ENCODE data around the gene HS3ST3A1. TPM values are rescaled to one million over a fixed set of nuclear protein-coding genes. Genes with fewer than 3 reads are reported as not detected.

The HS3ST3A1 gene
- polyA plus RNA-seq, 4 donors, result 2.7 to 5.4 (median 3.5) TPM

DNA sequence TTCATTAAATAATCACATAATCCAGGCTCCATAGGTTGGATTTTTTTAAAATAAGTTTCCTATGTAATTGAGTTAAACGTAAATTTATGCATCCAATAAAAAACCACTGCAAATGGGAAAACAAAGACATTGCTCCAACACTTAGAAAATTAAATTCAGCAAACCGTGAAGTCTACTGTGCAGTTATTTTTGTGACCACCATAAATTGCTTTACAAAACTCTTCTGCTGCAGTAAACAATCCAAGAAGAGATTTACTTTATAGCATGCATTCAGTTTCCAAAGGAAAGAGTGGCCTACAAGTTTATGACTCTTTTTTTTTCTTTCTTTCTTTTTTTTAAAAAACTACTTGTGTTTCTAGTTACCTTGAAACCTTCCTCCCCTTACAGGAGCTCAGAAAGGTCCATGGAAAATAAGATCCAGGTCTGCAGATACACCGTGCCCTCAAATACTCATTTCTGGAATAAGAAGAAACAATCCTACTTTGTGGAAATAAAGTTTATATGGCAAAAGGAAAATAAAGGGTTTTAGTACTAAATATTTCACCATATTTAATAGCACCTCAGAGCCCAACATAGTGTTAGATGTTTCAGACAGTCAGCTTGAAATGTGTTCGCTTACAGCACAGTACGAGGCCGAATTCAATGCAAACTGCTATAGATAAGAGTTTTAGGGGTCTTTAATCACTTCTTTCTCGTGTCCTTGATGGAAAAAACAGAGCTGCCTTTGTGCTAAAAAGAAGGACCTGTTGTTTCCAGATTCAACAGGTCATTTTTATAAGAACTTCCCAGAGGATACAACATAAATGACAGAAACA, 3.2 kb downstream of the HS3ST3A1 start:
- no peak for DNase-seq (ENCODE audit: low read depth in 4 of 4, low spot score in 3 of 4)

DNA sequence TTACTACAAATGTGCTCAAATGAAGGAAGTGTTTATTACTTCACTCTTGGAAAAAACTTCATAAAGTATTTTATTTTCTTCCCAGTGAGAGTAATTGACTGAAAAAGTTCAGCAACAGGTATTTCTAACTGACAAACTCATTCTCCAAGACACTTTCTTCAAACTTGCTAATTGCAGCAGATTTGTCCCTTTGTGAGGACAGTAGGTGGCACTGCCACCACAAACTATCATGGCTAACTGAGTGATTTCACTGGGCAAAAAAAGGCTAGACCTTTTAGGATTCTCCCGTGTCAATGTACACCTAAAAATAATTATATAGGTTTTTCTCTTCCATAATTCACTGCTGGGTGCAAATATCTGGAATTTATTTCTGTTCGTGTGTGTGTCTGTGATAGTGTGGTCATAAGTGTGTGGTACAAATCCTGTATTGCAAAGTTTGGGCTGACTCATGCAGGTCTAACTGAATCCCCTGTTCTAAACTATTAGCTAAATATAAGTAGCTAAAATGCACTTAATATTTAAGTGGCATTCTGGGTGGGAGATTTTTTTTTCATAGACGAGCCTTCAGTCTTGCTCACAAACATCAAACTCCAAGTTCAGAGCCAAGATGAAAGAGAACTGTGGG, 3.9 kb downstream of the HS3ST3A1 start:
- DNase-seq (ENCODE audit: low read depth in 4 of 4, low spot score in 3 of 4), result no peak

DNA sequence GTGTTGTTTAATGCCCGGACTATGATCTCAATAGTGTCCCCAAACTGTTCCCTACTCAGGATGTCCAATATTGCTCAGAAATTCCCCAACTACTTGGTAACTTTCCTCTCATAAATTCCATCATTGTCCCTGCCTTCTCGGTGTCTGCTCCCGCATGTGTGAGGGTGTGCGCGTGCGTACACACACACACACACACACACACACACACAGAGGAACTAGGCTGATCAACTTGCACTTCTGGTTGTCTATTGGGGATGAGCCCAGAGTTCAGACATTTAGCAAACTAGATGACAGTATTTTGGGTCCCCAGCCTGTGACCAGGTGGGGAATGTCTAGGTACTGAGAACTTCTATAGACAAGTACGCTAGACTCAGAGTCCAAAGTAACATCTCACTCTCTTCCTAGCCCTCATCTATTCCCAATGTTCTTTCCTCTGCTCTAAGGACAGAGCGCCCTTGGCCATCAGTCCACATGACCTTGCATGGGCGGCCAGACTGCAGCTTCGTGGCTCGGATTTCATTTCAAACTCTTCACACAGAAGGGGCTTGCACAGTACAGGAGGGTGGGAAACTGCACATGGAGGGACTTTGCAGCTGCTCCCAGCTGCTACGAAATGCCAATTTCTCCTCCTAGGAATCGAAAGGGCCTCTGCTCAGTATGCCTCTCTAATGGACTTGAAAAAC, 5.3 kb downstream of the HS3ST3A1 start:
- no peak for DNase-seq (ENCODE audit: low read depth in 4 of 4, low spot score in 3 of 4)

DNA sequence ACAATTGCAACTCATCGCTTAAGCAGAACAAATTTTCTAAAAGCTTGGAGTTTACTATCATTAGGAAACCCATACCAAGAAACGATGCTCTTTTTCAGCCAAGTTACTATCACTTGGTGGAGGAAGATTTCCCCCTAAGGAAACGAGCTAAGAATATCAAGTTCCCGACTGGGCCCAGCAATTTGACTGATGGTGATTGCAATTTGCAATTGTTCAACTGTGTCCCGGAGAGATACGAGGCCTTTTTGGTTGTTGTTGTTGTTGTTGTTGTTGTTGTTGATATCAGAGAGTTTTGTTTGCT, 6.2 kb downstream of the HS3ST3A1 start:
- DNase-seq (ENCODE audit: low read depth in 4 of 4, low spot score in 3 of 4), result no peak

DNA sequence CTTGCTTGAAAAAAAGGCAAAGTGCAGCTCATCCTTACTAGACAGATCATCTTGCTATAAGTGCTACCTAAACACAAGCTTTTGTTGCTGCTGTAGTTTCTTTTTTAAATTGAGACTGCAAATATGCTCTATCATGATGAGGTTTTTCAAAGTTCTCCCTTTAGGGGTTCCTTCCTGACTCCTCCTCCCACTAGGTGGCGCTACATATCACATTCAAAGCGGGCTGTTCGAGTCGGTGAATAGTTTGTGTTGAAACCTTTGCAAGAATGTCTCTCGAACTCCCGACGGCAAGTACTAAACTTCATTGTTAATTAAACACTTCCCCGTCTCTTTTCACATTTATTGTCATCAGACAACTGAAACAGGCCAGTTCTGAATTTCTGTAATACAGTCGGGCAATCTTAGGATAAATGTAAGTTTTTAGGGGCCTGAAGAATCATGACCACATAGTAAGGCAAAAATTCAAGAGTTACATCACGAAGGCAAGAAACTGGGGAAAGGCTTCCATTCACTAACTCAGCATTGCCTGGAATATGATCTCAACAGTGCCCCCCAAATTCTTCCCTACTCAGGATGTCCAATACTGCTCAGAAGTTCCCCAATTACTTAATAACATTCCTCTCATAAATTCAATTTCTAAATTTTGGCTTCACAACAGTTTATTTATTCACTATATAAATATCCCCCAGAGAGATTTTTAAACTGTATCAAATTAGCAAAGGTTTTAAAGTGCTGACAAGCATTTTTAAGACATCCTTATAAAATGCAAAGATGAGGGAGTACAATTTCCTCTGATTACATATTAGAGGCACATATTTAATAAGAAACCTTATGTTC, 6.7 kb downstream of the HS3ST3A1 start:
- peak in 2 of 4 donors; percentile 76 to 80 for DNase-seq (ENCODE audit: low read depth in 4 of 4, low spot score in 3 of 4)

DNA sequence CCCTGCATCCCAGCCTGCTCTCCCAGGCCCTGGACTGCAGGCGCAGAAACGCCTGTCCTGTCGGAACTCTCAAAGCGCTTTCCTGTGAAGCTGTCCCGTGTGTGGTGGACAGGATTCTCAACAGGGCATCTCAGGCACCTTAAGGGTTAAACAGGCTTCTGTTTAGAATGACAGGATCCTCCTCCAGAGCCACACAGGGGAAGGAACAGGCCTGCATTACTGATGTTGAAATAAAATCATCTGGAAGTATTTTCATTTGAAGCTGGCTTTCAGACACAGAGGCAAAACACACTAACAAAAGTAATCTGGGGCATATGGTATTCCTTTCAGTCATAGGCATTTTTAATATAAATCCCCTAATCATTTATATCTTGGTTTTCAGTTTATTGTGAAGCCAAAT, 7.4 kb downstream of the HS3ST3A1 start:
- no peak for DNase-seq (ENCODE audit: low read depth in 4 of 4, low spot score in 3 of 4)

DNA sequence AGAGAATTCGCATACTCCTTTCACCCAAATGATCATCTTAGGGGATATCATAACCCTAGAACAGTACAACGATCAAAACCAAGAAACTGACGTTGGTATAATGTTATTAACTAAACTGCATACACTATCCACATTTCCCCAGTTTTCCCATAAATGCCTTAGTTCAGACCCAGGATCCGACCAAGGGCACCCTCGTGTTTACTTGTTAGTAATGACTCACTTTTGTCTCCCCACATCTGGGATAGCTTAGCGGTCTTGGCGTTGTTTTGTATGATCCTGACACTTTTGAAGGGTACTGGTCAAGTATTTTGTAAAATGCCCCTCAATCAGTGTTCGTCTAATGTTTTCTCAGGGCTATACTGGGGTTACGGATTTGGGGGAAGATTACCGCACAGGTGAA, 8.0 kb downstream of the HS3ST3A1 start:
- DNase-seq (ENCODE audit: low read depth in 4 of 4, low spot score in 3 of 4), result no peak

DNA sequence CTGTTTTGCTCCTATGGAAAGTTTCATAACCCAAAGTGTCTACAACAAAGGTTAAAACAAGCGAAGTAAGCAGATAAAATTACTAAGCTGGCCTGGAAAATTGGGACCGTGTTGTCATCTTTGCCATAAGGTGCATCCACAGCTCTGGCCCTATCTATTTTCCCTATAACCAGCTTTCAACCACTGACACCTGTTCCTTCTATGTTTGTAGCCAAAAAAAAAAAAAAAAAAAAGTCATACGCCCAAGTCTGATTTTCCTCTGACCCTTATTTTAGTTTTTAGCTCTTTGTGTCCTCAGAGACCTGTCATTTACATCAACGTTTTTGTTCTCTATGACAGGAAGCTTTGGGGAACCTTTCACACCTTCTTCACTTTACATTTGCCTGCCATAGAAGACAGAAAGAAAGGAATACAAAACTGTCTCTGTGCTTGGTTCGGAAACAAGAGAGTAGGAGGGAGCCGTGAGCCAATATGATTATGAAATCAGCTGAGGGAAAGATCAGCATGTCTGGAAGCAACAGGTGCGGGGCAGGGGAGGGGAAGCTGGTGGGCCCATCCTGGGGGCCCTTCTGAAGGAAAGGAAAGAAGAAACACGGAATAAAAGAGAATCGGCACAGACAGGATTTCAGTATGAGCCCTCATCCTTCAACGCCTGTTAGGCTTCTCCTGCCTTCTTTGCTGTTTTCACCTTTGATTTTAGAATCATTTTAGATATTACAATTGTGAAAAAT, 8.5 kb downstream of the HS3ST3A1 start:
- no peak for DNase-seq (ENCODE audit: low read depth in 4 of 4, low spot score in 3 of 4)

DNA sequence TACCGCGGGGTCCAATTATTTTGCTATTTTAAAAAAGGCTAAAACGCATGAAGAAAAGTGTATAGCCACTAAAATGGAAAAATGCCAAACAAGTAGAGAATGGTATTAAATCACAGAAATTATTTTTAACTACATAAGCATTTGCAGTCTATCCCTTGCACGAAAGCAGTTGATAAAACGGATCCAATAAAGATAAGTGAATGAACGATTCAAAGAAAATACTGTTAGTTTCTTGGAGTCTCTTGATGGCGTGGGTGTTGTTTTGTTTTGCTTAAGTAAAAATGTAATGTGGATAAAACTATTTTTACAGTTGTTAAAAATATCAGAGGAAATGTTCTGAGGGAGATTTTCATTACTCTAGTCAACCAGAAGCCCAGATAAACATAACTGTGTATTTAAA, 9.3 kb downstream of the HS3ST3A1 start:
- DNase-seq (ENCODE audit: low read depth in 4 of 4, low spot score in 3 of 4), result no peak

DNA sequence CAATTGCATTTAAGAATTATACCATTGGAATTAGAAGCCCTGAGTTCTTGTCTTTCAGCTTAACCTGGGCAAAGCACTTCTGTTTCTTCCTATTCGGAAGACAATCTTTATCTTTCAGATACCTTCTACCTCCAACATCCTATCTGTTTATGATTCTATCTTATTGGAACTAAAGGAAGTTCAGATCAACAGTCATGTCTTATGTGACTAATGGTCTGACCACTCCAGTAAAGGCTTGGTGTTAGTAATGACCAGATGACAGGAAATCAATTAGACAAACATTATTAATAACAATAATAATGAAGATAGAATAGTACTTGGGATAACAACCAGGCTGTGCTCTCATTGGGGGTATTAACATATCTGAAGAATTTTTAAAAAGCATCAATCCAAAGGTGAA, 11.3 kb downstream of the HS3ST3A1 start:
- no peak for DNase-seq (ENCODE audit: low read depth in 4 of 4, low spot score in 3 of 4)

DNA sequence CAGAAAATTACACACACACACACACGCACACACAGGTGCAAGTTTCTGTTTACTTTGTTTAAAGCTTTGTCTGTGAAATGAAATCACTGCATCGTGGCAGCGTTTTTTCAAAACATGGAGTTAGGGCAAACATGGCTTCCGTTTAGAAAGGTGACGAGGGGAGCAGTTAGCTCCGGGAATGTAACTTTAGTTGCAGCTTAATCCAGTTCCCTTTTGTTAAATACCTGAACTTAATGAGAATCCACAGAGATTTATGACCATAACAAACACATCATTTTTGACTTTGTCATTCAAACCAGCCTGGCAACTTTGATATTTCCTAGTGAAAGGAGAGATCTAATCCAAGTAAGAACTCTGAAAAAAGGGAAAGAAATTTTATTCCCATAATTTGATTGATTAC, 12.1 kb downstream of the HS3ST3A1 start:
- no peak for DNase-seq (ENCODE audit: low read depth in 4 of 4, low spot score in 3 of 4)

DNA sequence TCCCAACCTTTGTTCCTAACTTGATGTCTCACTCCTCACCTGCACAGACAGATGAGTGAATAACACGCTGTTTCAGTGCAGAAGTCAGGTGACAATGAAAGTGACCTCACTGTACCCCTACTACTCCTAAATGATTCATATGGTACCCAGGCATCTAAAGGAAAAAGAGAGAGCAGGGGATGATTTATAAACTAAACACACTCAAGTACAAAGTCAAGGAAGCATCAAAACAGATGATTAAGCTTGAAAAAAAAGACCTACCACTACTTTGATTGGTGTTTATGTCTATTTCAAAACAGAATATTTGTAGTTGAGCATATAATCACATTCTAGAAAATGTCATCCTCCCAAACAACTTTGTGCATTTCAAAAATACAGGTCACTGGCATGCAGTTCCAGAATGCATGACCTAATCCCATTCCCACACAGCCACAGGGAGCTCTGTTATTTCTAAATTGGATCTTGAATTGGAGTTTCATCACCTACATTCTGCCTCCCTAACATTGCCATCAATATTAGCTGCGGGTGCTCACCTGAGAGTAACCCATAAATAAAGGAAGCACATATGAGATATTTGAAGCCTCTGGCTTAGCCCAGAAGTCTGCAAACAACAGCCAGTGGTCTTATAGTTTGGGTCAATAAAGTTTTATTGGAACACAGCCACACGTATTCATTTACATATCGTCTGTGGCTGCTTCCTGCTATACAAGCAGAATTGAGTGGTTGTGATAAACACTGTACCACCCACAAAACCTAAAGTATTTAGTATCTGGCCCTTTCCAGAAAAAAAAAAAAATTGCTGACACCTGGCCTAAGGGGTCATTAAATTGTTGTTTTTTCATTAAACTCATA, 14.0 kb downstream of the HS3ST3A1 start:
- DNase-seq (ENCODE audit: low read depth in 4 of 4, low spot score in 3 of 4), result no peak

DNA sequence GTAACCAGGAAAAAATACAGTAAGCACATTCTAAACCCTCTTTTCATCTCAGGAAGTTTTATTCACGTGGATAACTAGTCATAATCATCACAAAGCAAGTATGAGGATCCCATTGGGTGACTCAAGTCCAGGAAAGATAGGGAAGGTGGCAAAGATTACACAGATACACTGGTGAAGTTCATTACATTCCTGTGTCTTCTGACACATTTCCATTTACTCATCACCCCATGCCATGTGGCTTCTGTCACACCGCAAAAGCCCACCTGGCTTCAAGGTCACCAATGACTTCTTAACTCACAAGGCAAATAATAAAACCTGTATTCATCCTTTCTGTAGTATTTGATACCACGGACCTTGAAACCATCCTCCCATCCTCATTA, 17.0 kb downstream of the HS3ST3A1 start:
- DNase-seq (ENCODE audit: low read depth in 4 of 4, low spot score in 3 of 4), result no peak

DNA sequence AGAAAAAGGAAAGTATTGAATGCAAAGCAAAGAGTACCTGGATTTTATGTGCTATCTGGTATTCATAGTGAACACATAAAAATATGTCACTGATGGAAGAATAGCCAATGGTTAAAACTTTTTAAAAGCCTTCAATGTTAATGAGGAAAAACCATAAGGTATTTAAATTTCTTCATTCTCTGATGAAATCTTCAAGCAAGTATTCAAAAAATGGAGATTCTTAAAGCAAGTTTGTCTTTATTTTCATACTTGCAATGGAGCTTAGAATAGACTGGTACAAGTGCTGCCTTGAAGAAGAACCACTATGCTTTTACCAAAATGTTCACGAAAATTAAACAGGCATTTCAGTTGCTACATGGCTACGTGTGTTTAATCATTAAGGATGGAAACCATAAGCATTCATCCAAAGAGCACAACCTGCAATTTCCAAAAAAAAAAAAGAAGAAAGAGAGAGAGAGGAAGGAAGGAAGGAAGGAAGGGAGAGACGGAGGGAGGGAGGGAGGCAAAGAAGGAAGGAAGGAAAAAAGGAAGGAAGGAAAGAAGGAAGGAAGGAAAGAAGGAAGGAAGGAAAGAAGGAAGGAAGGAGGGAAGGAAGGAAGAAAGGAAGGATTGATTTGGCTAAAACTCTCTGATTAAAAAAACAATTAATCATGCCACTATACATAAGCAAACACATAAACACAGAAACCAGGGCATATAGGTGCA, 17.6 kb downstream of the HS3ST3A1 start:
- no peak for DNase-seq (ENCODE audit: low read depth in 4 of 4, low spot score in 3 of 4)

DNA sequence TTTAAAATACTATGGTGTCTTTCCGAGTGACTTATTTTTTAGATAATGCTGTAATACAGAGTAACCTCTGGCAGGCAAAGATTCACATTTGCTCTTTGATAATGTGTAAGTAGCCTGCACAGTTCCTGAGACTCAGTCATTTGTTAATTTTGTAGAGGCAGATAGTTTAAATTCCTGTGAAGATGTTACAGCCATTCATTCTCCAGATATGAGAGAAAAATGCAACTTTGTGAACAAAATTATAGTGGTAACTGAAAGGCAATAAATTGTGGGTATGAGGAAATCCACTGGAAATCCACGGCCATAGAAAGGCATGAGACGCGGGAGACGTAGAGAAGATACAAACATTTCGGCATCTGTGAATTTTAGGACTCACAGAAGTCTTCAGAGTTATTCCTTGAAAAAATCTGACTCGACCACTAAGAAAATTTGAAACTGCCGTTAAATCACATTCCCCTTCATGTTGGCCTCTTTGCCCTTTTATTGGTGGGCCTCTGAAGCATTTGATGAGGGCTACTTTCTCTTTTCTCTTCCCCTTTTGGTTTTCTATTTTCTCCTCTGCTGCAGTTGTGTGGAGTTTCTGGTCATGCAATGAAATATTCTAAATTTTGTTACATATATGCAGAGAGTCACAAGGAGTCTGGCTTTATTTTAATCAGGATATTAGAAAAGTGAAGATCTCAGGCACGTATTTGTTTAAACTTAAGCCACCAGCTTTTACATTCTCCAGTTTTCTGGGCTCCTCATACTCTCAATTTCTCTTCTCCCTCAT, 18.8 kb downstream of the HS3ST3A1 start:
- DNase-seq (ENCODE audit: low read depth in 4 of 4, low spot score in 3 of 4), result no peak

DNA sequence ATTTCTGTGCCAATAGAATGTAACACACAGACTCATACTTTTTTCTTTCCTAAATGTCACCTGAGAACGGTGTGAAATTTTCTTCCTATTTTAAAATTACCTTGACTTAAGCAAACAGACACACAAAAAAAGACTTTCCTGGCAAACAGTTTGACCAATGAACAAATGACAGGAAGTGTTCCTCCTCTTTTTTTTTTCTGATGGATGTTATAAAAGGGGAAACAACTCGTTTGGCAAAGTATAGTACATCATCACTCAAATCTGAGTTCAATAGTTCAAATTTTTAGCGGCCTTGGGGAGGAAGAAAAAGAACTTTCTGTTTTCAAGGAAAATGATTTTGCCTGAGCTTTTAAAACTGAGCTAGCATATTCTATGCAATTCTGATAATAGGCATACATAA, 19.8 kb downstream of the HS3ST3A1 start:
- no peak for DNase-seq (ENCODE audit: low read depth in 4 of 4, low spot score in 3 of 4)

DNA sequence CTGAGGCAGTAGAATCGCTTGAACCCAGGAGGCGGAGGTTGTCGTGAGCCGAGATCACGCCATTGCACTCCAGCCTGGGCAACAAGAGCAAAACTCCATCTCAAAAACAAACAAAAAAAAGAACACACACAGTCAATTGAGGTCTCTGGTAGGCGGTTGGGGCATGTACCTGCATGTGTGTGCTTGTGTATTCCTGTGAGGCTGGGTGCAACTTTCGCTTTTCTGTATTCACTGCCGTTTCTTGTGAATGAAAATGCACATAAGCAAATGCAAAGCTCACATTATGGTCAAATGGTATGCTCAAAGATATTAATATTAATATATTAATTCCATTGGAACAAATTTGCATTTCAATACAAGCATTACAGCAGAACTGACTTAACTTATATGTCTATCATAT, 20.9 kb downstream of the HS3ST3A1 start:
- no peak for DNase-seq (ENCODE audit: low read depth in 4 of 4, low spot score in 3 of 4)

Measured in right renal pelvis (tissue), 4 donors.